ENCODE measurements around the gene ZC3H6.

Gene ZC3H6, protein sequence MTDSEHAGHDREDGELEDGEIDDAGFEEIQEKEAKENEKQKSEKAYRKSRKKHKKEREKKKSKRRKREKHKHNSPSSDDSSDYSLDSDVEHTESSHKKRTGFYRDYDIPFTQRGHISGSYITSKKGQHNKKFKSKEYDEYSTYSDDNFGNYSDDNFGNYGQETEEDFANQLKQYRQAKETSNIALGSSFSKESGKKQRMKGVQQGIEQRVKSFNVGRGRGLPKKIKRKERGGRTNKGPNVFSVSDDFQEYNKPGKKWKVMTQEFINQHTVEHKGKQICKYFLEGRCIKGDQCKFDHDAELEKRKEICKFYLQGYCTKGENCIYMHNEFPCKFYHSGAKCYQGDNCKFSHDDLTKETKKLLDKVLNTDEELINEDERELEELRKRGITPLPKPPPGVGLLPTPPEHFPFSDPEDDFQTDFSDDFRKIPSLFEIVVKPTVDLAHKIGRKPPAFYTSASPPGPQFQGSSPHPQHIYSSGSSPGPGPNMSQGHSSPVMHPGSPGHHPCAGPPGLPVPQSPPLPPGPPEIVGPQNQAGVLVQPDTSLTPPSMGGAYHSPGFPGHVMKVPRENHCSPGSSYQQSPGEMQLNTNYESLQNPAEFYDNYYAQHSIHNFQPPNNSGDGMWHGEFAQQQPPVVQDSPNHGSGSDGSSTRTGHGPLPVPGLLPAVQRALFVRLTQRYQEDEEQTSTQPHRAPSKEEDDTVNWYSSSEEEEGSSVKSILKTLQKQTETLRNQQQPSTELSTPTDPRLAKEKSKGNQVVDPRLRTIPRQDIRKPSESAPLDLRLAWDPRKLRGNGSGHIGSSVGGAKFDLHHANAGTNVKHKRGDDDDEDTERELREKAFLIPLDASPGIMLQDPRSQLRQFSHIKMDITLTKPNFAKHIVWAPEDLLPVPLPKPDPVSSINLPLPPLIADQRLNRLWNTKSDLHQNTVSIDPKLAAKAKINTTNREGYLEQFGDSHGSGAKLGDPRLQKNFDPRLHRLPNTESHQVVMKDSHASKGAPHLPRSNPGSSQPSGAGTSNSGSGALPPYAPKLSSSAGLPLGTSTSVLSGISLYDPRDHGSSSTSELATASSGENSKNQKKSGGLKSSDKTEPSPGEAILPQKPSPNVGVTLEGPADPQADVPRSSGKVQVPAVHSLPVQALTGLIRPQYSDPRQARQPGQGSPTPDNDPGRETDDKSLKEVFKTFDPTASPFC

DNA sequence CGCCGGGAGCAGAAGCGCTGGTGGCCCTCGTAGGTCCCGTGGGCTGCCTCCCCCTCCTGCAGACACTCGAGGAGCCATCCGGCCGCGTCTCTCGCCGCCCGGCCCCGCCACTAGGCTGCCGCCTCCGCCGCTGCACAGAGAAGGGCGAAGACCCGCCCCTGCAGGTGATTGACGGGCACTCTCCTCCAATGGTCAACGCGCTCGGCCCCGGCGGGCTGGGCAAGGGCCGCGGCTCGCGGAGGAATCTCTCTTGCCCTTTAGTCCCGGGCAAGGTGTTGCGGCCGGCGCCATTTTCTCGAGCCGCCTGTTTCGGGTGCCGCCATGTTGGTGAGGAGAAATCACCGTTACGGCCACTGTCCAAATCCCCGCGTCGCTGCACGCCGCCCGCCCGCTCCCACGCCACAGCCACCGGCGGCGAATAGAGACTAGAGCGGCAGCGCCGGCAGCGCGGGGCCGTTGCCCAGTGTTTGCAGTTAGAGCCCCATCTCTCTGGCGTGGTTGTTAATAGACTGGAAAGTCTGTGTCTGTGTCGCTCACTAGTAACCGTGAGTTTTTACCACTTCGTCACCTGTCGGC, at the start of gene ZC3H6:
ZC3H6 (plus strand) TSS at position 287 of the 576 bp plus-strand sequence. CDS start 398 bp downstream, outside the sequence.
- peak; percentile 94 to 95 for DNase-seq

DNA sequence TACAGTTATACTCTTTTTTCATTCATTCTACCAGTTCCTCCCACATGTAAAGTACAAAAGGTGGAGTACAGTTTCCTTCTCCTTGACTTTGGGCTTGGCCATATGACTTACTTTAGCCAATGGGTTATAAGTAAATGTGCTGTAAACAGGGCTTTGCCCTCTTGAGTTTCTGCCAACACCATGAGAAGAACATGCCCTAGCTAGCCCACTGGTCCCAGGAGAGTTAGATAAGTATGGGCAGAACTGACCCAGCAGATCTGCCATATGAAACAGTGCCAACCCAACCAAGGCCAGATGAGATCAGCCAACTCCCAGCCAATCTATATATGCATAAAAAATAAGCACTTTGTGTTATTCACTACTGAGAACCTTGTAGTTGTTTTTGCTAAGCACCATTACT, 46.0 kb upstream of the ZC3H6 start:
- no peak for DNase-seq

DNA sequence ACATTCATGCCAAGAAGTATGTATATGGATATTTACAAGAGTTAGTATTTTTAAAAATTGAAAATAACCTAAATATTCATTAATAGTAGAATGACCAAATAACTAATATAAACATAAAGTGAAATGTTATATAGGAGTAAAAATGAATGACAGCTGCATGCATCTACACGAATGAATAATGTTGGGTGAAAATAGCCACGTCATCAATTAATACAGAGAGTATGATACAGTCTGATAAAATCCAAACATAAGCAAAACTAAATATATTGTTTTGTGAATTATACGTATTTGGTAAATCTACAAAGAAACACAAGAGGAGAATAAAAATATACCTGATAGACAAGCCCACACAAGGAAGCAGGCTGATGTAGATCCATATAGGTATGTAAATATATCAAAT, 45.0 kb upstream of the ZC3H6 start:
- DNase-seq = no peak

DNA sequence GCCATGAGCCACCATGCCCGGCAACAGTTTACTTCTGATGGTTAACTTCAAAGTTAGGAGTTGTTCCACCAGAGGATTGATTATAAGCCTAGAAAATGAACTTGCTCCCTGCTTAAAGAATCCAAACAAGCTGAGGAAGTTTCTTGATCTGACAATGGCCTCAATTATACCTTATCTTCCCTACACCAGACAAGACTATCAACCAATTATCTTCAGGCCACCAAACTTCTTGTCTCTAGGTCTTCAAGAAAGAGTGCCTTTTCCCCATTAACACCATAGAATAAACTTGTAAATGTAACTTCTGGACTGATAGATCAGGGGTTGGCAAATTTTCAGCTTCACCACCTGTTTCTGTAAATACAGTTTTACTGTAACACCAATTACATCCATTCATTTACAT, 35.5 kb upstream of the ZC3H6 start:
- DNase-seq = no peak

DNA sequence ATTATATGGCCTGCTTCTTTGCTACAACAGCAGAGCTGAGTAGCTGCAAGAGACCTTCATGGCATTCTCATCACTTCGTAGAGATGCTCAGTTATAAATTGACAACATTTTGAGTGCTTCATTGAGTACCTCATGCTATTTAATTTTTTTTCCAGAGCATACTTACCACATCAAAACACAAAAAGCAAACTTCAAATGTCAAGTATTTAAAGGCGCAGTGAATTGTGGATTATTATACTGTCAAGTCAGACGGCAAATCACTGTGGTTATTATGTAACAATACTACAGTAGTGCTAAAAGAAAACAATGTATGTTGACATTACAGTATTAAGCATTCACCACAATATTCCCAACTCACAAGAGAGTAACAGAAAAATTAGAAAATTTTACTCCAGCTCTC, 33.0 kb upstream of the ZC3H6 start:
- DNase-seq = no peak

DNA sequence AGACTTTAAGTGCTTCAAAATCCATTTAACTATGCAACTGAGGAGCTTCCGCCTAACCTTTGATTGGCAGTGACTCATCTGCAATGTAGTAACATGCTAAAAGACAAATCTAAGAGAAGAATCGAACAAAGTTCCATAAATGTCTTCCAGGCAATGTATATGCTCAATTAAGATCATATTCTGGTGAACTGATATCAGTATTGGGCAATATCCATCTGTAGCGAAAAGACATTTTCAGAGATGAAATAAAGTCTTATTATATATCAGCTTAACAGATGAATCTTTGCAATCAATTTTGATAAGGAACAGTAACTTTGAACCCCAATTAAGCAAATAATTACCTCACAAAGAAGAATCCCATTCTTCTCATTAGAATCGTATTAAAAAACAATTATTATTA, 32.2 kb upstream of the ZC3H6 start:
- DNase-seq = no peak

DNA sequence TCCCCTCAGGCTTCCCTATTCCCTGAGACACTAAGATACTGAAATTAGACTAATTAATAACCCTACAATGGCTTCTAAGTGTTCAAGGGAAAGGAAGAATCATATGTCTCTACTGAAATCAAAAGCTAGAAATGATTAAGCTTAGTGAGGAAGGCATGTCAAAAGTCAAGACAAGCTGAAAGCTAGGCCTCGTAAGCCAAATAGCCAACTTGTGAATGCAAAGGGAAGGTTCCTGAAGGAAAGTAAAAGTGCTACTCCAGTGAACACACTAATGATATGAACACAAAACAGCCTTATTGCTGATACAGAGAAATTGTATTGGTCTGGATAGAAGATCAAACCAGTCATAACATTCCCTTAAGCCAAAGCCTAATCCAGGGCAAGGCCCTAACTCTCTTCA, 30.5 kb upstream of the ZC3H6 start:
- DNase-seq = no peak

DNA sequence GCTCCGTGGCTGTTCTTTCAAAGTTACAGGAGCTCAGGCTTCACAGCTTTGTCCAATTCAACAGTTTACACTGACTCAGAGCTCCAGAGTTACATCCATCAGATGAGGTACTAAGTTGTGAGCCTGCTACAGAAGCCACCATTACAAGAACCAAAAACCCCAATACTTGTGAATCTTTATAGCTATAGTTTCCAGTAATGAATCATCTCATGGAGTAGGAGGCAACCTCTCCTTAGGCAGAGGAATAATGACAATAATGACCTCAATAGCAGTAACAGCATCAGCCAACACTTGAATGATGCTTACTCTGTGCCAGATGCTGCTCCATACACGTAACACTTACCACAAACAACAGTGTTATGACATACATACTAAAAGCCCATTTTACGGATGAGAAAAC, 24.1 kb upstream of the ZC3H6 start:
- DNase-seq = no peak

DNA sequence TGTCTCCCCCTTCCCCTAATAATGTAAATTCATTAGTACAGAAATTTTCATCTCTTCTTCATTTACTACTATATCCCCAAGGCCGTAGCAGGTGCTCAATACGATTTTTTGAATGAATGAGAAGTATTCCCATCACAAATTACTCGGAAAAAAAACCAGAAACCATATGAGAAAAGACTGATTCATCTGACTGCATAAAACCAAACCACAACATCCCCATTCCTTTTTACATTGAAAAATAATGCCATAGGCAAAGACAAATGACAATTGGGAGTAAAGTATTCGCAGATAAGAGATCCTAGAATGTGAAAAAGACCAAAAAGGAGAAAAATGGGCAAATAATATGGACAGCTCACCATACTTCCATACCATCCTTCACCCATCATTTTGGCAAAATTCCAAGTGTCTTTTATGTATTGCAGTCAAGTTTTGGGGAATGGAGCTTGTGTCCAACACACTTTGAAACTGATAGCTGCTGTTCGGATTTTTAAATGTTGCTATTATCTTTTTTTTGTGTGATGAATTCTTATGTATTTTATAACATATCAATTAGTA, 22.1 kb upstream of the ZC3H6 start:
- DNase-seq = peak in 1 of 2 experiments; percentile 14

DNA sequence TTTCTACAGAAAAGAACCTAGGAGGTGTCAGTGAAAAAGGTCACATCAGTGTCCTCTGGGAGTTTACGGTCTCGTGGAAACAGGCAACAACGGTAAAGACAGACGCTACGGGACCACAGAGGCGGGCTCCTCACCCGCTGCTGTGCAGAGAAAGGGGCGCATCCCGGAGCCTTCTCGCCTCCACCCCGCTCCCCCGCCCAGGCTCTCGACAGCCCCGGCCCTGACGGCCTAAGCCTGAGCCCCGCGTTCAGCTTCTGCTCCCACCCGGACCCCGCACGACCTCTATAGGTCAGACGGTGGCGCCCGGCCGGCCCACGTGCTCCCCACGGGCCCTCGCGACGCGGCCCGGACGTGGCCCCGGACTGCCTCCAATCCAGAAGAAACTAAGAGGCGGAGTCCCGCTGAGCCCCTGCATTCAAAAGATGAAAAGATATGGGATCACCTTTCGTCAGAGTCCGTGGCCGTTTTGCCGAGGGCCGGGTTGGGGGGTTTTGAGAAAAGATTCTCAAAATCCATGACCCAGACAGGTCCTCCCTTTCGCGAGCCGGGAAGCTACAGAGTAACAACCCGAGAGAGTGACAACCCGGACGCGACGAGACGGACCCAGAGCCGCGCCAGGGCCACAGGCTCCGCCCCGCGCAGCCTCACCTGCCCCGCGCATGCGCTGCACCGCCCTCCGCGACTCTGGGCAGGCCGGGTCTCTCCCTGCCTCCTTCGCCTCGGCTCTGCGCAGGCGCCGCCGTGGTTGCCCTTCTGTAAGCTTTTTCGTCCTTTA, 20.7 kb upstream of the ZC3H6 start, which contains the start of gene ZC3H8:
ZC3H8 (minus strand) TSS at position 577 of the 775 bp plus-strand sequence; CDS start at position 516, 61 bp downstream.
- peak; percentile 90 to 92 for DNase-seq

DNA sequence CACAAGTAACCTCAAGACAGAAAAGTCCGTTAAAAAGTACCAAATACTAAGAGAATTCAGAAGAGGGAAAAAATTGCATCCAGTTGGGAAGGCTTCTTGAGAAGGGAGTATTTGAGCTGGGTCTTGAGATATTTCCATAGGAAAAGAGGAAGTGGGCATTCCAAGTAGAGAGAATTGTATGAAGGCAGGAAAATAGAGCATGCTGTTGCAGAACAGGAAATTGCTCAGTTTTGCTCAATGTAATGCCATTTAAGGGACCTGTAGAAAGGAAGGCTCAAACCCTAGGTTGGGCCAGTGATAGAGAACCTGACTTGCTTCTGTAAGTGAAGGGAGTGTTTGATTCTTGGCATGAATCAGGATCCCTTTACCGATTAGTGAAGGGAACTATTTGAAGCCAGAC, 19.5 kb upstream of the ZC3H6 start:
- peak; percentile 68 to 83 for DNase-seq

DNA sequence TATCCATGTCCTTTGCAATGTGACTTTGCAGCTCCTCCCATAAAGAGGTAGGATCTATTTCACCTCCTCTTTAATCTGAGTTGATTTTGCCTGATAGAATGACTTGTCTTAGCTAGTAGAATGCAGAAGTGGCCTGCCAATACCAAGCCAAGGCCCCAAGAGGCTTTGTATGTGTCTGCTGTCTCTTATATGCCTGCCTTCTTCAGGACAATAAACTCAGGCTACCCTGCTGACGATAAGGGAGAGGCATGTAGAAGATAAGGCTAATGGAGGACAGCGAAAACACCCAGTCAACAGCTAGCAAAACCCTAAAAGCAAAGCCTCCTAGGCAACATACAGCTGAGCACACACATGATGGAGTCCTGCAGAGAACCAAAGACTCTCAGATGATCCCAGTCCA, 18.7 kb upstream of the ZC3H6 start:
- DNase-seq = peak; percentile 14 to 27

DNA sequence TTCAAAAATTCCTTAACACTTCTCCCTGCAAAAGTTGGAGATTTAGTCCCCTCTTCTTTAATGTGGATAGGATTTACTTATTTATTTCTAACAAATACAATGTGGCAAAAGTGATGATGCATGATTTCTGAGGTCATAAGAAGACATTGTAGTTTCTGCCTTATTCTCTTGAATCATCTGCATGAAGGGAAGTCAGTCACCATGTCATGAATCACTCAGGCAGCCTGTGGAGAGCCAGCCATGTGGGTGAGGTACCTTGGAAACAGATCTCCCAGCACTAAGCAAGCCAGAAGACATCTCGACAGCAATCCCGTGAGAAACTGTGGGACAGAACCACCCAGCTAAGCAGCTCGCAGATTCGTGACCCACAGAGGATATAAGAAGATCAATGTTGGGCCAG, 17.8 kb upstream of the ZC3H6 start:
- DNase-seq = no peak

DNA sequence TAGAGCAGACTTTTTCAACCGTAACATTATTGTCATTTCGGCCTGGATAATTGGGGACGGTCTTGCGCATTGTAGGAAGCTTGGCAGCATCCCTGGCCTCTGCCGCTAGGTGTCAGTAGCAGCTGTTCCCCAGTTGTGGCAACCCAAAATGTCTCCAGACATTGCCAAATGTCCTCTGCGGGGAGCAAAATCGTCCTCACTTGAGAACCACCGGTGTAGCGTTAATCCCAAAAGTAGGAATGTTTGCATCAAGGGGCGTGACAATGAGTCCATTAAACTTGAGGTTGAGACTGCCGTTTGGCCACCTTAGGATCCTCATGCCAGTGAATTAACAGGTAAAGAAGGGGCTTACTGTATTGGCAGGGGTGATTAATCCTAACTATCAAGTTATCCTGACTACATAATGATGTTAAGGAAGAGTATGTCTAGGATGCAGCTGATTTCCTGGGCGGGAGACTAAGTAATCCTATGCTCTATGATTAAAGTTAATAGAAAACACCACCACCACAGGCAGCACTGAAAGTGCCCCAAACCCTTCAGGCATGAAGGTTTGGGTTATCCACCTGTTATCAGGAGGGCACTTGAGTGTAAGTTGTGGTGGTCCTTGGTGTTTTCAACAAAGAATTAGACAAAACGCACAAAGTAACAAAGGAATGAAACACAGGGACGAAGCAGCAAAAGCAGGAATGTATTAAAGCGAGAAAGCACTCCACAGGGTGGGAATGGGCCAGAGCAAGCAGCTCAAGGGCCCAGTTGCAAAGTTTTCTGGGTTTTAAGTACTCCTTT, 15.7 kb upstream of the ZC3H6 start:
- peak; percentile 87 for DNase-seq

DNA sequence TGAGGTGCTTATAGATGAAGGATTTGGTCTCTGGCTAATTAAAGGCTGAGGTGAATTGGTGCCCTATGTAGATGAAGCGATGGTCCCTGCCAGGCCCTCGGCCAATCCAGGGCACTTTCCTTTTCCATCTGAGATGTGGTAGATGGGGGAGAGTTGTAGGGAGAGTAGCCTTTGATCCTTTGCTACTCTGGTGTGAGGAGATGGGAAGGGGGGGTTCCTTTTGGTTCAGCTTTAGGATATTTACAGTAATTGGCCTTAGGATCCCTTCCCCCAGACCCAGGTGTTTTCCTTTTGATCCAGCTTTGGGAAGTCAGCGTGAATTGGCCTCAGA, 15.1 kb upstream of the ZC3H6 start:
- DNase-seq = no peak

DNA sequence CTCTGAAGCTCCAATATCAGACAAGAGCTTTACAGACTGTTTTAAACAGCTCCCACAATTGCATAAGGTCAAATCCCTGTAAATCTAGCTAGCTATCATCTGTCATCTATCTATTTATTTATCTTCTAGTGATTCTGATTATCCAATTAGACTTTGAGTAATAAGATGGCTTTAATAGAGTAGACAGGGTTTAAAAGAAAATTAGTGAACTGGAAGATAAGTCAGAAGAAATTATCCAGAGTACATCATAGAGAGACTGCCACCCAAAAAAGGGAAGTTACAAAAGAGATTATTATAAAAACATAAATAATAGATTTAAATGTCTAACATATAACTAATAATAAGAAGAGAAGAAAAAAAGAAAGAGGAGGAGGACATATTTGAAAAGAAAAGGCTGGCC, 12.5 kb upstream of the ZC3H6 start:
- no peak for DNase-seq

DNA sequence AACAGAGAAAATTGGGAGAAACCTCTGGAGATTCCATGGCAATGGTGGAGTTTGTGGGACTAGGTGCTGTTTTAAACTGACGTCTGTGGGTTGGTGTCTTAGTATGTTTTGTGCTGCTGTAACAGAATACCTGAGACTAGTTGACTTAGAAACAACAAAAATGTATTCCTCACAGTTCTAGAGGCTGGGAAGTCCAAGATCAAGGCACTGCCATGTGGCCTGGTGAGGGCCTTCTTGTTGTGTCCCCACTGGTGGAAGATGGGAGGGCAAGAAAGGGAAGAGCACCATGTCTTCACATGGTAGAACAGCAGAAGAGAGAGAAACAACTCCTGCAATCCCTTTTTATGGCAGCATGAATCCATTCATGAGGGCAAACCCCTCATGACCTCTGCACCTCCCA, 6.8 kb upstream of the ZC3H6 start:
- DNase-seq = no peak

DNA sequence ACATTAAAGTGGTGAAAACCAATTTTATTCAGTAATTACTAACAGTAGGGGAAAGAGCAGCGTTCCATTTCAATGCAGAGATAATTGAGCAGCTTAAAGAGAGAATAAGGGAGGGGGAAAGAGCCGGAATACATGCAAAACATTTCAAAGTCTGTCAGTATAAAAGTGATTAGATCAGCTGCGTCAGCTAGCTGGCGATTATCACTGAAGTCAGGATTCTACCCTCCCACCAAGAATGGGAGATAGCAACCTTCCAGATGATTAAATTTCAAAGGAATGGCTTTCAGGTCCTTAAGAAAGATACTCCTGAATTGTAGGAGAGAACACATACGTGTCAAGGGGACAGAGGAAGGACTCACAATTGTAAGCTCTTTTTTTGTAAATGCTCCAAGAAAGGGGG, 2.7 kb upstream of the ZC3H6 start:
- no peak for DNase-seq

DNA sequence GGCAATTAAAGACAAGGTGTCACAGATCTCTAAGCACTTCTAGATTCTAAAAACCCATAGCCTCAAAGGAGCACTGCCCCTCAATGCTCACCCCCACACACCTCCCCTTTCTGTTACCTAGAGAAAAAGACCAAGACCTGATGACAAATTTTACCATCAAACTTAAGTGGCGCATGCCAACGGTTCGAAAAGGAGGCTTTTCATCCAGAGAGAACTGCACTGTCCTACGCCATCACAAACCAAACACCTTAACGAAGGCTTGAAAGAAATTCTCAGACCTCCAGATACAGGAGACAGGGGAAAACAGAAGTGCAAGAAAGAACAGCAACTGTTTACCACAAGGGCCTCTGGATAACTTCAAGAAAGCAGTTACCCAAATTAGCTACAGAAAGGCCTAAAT, 2.0 kb upstream of the ZC3H6 start:
- no peak for DNase-seq

DNA sequence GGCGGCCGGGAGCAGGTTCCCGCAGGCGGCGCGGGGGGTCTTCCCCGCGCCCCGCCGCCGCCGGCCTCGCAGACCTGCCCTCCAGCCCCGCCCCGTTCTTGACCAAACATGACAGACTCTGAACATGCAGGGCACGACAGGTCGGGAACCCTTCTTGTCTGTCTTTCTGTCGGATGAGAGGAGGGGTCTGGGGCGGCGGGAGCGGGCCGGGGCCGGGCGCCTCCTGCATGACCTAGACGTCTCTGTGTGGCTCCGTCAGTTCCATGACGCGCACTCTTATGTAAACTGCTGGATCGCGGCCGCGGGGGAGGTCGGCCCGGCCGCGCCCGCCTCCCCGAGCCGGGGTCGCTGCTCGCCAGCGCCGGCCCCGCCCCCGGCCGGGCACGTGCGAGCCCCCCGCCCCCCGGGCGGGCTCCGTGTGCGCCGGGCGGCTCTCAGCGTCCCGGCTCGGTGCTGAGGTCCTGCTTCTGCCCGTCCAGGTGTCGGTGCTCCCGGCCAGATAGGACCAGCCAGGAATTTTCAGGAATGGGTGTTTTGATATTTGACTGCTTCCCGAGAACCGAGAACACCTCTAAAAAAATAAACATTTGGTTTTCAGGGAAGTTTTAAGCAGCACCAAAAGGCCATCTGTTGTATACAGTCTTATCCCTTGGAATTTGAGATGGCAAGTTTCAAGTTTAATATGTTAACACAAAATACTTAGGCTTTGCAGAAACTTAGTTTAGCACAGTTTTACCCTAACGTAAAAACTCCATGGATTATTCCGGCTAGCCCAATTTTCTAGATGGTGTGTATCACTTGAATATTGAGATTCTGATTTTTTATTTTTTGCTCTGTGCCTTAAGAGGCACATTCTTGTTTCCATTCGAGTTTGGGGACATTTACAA, 733 bp downstream of the ZC3H6 start:
- peak; percentile 76 to 80 for DNase-seq

Measured in Kasumi-1 (cell line).